ENCODE results near the gene CLDN22.

Gene CLDN22

DNA sequence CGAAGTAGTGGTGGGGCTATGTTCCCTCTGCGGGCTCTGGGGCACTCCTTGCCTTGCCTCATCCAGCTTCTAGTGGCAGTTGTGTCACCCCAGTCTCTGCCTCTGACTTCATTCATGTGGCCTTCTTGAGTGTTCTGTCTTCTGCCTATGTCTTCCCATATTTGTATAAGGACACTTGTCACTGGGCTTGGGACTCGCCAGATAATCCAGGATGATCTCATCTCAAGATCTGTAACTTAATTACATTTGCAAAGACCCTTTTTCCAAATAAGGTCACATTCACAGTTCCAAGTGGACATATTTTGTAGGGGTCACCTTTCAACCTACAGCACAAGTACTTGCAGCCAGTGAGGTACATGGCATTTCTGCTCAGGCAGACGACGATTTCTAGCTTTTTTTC, 32.5 kb upstream of the CLDN22 start:
- no peak overlapping the region for H3K4me3 ChIP-seq (replicated peaks; ENCODE audit: insufficient read depth, low read length)
- H3K27me3 ChIP-seq (ENCODE audit: insufficient read depth, poor library complexity, severe bottlenecking) = no peaks in the 10 kb centered on the region
- no peak for TF ChIP-seq POLR2AphosphoS5 (IDR thresholded peaks at IDR 0.05; ENCODE audit: low read depth)
- TF ChIP-seq, protein P1, sequence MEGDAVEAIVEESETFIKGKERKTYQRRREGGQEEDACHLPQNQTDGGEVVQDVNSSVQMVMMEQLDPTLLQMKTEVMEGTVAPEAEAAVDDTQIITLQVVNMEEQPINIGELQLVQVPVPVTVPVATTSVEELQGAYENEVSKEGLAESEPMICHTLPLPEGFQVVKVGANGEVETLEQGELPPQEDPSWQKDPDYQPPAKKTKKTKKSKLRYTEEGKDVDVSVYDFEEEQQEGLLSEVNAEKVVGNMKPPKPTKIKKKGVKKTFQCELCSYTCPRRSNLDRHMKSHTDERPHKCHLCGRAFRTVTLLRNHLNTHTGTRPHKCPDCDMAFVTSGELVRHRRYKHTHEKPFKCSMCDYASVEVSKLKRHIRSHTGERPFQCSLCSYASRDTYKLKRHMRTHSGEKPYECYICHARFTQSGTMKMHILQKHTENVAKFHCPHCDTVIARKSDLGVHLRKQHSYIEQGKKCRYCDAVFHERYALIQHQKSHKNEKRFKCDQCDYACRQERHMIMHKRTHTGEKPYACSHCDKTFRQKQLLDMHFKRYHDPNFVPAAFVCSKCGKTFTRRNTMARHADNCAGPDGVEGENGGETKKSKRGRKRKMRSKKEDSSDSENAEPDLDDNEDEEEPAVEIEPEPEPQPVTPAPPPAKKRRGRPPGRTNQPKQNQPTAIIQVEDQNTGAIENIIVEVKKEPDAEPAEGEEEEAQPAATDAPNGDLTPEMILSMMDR (IDR thresholded peaks at IDR 0.05; ENCODE audit: insufficient read depth, low read length) = no peak
- TF ChIP-seq, protein P2, sequence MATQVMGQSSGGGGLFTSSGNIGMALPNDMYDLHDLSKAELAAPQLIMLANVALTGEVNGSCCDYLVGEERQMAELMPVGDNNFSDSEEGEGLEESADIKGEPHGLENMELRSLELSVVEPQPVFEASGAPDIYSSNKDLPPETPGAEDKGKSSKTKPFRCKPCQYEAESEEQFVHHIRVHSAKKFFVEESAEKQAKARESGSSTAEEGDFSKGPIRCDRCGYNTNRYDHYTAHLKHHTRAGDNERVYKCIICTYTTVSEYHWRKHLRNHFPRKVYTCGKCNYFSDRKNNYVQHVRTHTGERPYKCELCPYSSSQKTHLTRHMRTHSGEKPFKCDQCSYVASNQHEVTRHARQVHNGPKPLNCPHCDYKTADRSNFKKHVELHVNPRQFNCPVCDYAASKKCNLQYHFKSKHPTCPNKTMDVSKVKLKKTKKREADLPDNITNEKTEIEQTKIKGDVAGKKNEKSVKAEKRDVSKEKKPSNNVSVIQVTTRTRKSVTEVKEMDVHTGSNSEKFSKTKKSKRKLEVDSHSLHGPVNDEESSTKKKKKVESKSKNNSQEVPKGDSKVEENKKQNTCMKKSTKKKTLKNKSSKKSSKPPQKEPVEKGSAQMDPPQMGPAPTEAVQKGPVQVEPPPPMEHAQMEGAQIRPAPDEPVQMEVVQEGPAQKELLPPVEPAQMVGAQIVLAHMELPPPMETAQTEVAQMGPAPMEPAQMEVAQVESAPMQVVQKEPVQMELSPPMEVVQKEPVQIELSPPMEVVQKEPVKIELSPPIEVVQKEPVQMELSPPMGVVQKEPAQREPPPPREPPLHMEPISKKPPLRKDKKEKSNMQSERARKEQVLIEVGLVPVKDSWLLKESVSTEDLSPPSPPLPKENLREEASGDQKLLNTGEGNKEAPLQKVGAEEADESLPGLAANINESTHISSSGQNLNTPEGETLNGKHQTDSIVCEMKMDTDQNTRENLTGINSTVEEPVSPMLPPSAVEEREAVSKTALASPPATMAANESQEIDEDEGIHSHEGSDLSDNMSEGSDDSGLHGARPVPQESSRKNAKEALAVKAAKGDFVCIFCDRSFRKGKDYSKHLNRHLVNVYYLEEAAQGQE (IDR thresholded peaks at IDR 0.05; ENCODE audit: insufficient replicate concordance, low read depth) = no peak
- no peak for DNase-seq (ENCODE audit: low read depth in 1 of 2, low spot score in 1 of 2)
- H3K27ac ChIP-seq (replicated peaks) = no peak overlapping the region

DNA sequence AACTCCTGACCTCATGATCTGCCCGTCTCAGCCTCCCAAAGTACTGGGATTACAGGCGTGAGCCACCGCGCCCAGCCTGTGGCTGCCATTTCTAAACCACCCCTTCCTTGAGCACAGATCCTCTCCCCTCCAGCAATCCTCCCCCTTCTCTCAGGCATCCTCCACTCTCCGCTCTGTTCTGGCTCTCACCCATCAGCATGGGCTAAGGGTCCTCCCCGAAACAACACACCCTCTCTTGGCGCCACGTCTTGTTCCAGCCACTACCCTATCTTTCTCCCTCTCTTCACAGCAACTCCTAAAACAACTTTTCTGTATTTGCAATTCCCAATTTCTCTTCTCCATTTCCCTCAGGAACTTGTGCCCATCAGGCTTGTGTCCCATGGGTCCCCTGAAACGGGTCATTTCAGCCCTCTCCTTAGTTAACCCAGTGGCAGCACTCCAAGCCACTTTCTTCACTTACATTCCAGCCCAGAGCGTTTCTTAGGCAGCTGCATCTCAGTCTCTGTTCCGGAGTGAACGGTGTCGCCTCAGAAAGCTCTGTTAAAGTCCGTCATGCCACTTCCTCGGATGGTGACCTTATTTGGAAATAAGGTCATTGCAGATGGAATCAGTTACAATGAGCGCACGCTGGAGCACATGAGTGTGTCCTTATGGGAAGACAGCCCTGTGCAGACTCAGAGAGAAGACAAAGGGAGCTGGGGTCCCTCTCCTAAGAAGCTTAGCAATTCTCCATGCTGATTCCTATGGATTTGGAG, 30.4 kb upstream of the CLDN22 start:
- Histone ChIP-seq H3K27me3 (ENCODE audit: insufficient read depth, poor library complexity, severe bottlenecking) (no peaks in the 10 kb centered on the region), H3K27ac (replicated peaks) (no peak overlapping the region), H3K4me3 (replicated peaks; ENCODE audit: insufficient read depth, low read length) (no peak overlapping the region)
- TF ChIP-seq, protein P2 (IDR thresholded peaks at IDR 0.05; ENCODE audit: insufficient replicate concordance, low read depth) = no peak
- DNase-seq (ENCODE audit: low read depth in 1 of 2, low spot score in 1 of 2) = no peak

DNA sequence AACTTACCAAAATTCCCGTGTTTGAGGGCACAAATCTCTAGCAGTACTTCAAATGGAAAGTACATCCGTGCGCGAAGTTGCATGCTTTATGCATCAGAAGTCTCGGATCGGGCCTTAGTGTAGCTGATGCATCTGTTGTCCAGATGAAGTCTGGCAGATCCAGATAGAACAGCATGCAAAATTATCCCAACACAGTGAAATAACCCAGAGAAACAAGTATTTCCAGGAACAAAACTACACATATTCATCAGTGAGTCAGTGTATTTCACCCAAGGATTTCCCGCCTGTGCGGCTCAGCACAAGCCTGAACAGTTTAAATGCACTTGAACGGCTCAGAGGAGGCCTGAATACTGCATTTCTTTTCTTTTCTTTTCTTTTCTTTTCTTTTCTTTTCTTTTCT, 29.6 kb upstream of the CLDN22 start:
- TF ChIP-seq, protein P1 (IDR thresholded peaks at IDR 0.05; ENCODE audit: insufficient read depth, low read length) = no peak
- TF ChIP-seq GABPA (IDR thresholded peaks at IDR 0.05; ENCODE audit: low read depth) (no peak), POLR2AphosphoS5 (IDR thresholded peaks at IDR 0.05; ENCODE audit: low read depth) (no peak), SPI1 (IDR thresholded peaks at IDR 0.05; ENCODE audit: borderline replicate concordance, low read depth) (no peak)
- TF ChIP-seq, protein P2 (IDR thresholded peaks at IDR 0.05; ENCODE audit: insufficient replicate concordance, low read depth) = no peak
- Histone ChIP-seq H3K4me3 (replicated peaks; ENCODE audit: insufficient read depth, low read length) (no peak overlapping the region), H3K27ac (replicated peaks) (no peak overlapping the region), H3K27me3 (ENCODE audit: insufficient read depth, poor library complexity, severe bottlenecking) (no peaks in the 10 kb centered on the region)
- DNase-seq (ENCODE audit: low read depth in 1 of 2, low spot score in 1 of 2) = no peak

Measured in HL-60 (cell line).